ENCODE results near the gene TNFRSF4.

Gene TNFRSF4

GRCh38 chr1:1210726-1211540 lies 3.0 kb downstream of the TNFRSF4 start:
- no peaks in the 10 kb centered on the region for H3K9me3 Mint-ChIP-seq
- H3K4me3 Mint-ChIP-seq, result peak overlapping the region; percentile 3 to 41
- H3K4me1 Mint-ChIP-seq, result peaks cover 37 to 90% of the 10 kb centered on the region in 2 donors
- DNase-seq (no peak), ATAC-seq (replicated peaks) (no peak)
- H3K36me3 Mint-ChIP-seq, result peaks cover 4 to 26% of the 10 kb centered on the region in 2 donors
- H3K27ac Mint-ChIP-seq, result no peak overlapping the region
- no peaks in the 10 kb centered on the region for H3K27me3 Mint-ChIP-seq

GRCh38 chr1:1208713-1209433 lies 5.1 kb downstream of the TNFRSF4 start:
- Mint-ChIP-seq H3K4me3 (peak overlapping the region; percentile 75 to 83), H3K27ac (peak overlapping the region; percentile 75), H3K9me3 (no peaks in the 10 kb centered on the region), H3K27me3 (no peaks in the 10 kb centered on the region), H3K4me1 (peaks cover 36 to 89% of the 10 kb centered on the region in 2 donors), H3K36me3 (peaks cover 5 to 22% of the 10 kb centered on the region in 2 donors)
- ATAC-seq (replicated peaks) (peak; percentile 32 to 41), DNase-seq (peak; percentile 59)

- Mint-ChIP-seq H3K36me3 (peaks cover 9 to 28% of the 10 kb centered on the region in 2 donors), H3K27ac (peak overlapping the region; percentile 74), H3K4me3 (peak overlapping the region; percentile 44 to 50), H3K9me3 (no peaks in the 10 kb centered on the region), H3K27me3 (no peaks in the 10 kb centered on the region), H3K4me1 (peaks cover 40 to 87% of the 10 kb centered on the region in 2 donors)
- ATAC-seq (replicated peaks) (no peak), DNase-seq (no peak)
Observed at GRCh38 chr1:1207571-1207892, 6.4 kb downstream of the TNFRSF4 start.

GRCh38 chr1:1206966-1207531 lies 6.9 kb downstream of the TNFRSF4 start:
- peak overlapping the region; percentile 87 to 89 for H3K4me3 Mint-ChIP-seq
- DNase-seq, result no peak
- H3K27me3 Mint-ChIP-seq, result no peaks in the 10 kb centered on the region
- H3K36me3 Mint-ChIP-seq, result peaks cover 9 to 28% of the 10 kb centered on the region in 2 donors
- H3K9me3 Mint-ChIP-seq, result no peaks in the 10 kb centered on the region
- H3K4me1 Mint-ChIP-seq, result peaks cover 38 to 83% of the 10 kb centered on the region in 2 donors
- H3K27ac Mint-ChIP-seq, result peak overlapping the region; percentile 90
- ATAC-seq (replicated peaks), result peak; percentile 2

- Mint-ChIP-seq H3K27ac (peak within 1 kb of the TSS; percentile 90), H3K4me3 (peak within 1 kb of the TSS; percentile 87 to 89), H3K36me3 (peaks cover 9 to 28% of the 10 kb centered on the region in 2 donors), H3K27me3 (no peaks in the 10 kb centered on the region), H3K4me1 (peaks cover 38 to 81% of the 10 kb centered on the region in 2 donors), H3K9me3 (no peaks in the 10 kb centered on the region)
- DNase-seq (peak; percentile 67), ATAC-seq (replicated peaks) (peak; percentile 42 to 44)
Observed at GRCh38 chr1:1206376-1206965, 7.5 kb downstream of the TNFRSF4 start, which contains the start of gene TNFRSF18. Gene TNFRSF18 (minus strand): TSS chr1:1206592. CDS start chr1:1206571, 21 bp downstream.

- Mint-ChIP-seq H3K36me3 (peaks cover 6 to 24% of the 10 kb centered on the region in 2 donors), H3K4me3 (peak overlapping the region; percentile 87 to 89), H3K4me1 (peaks cover 35 to 75% of the 10 kb centered on the region in 2 donors), H3K9me3 (no peaks in the 10 kb centered on the region), H3K27ac (peak overlapping the region; percentile 87), H3K27me3 (no peaks in the 10 kb centered on the region)
- DNase-seq (no peak), ATAC-seq (replicated peaks) (no peak)
Observed at GRCh38 chr1:1205769-1206375, 8.1 kb downstream of the TNFRSF4 start.

- ATAC-seq (replicated peaks), result no peak
- no peak for DNase-seq
- no peaks in the 10 kb centered on the region for H3K9me3 Mint-ChIP-seq
- H3K4me1 Mint-ChIP-seq, result peaks cover 38 to 74% of the 10 kb centered on the region in 2 donors
- peak overlapping the region; percentile 87 for H3K27ac Mint-ChIP-seq
- H3K36me3 Mint-ChIP-seq, result peaks cover 5 to 21% of the 10 kb centered on the region in 2 donors
- H3K27me3 Mint-ChIP-seq, result no peaks in the 10 kb centered on the region
- H3K4me3 Mint-ChIP-seq, result peak overlapping the region; percentile 87 to 89
Observed at GRCh38 chr1:1204998-1205768, 8.8 kb downstream of the TNFRSF4 start.

- Mint-ChIP-seq H3K27me3 (no peaks in the 10 kb centered on the region), H3K36me3 (peaks cover 5 to 14% of the 10 kb centered on the region in 2 donors), H3K4me1 (peaks cover 42 to 74% of the 10 kb centered on the region in 2 donors), H3K27ac (no peak overlapping the region), H3K9me3 (no peaks in the 10 kb centered on the region), H3K4me3 (peak overlapping the region; percentile 87 to 89)
- no peak for DNase-seq
- no peak for ATAC-seq (replicated peaks)
Observed at GRCh38 chr1:1204425-1204920, 9.5 kb downstream of the TNFRSF4 start.

- DNase-seq (no peak), ATAC-seq (replicated peaks) (no peak)
- Mint-ChIP-seq H3K27me3 (no peaks in the 10 kb centered on the region), H3K4me3 (peak overlapping the region in 1 of 2 donors; percentile 53), H3K4me1 (peaks cover 40 to 74% of the 10 kb centered on the region in 2 donors), H3K27ac (peak overlapping the region; percentile 31), H3K36me3 (peaks cover 5 to 10% of the 10 kb centered on the region in 2 donors), H3K9me3 (no peaks in the 10 kb centered on the region)
Observed at GRCh38 chr1:1203561-1204424, 10.2 kb downstream of the TNFRSF4 start.

GRCh38 chr1:1202831-1203560 lies 11.0 kb downstream of the TNFRSF4 start:
- Mint-ChIP-seq H3K9me3 (no peaks in the 10 kb centered on the region), H3K27me3 (no peaks in the 10 kb centered on the region), H3K27ac (peak overlapping the region; percentile 67), H3K4me3 (no peak overlapping the region), H3K36me3 (peaks cover 5 to 6% of the 10 kb centered on the region in 2 donors), H3K4me1 (peaks cover 34 to 70% of the 10 kb centered on the region in 2 donors)
- DNase-seq (no peak), ATAC-seq (replicated peaks) (no peak)

GRCh38 chr1:1200876-1201810 lies 12.8 kb downstream of the TNFRSF4 start:
- DNase-seq (peak; percentile 93), ATAC-seq (replicated peaks) (peak; percentile 83 to 84)
- H3K36me3 Mint-ChIP-seq, result peaks cover 6 to 12% of the 10 kb centered on the region in 2 donors
- H3K27me3 Mint-ChIP-seq, result no peaks in the 10 kb centered on the region
- peak overlapping the region; percentile 88 for H3K27ac Mint-ChIP-seq
- H3K4me1 Mint-ChIP-seq, result peaks cover 27 to 53% of the 10 kb centered on the region in 2 donors
- H3K4me3 Mint-ChIP-seq, result peak overlapping the region; percentile 70 to 77
- peaks cover 0 to 2% of the 10 kb centered on the region in 2 donors for H3K9me3 Mint-ChIP-seq
